SHP77 (cell line): ENCODE measurements around the gene OTUD6A.

ENCODE experiments used
- DNase-seq, 2 experiments: peaks; one replicate each; lab custom pipeline; 2025; lab: John Stamatoyannopoulos, UW

Gene OTUD6A, protein sequence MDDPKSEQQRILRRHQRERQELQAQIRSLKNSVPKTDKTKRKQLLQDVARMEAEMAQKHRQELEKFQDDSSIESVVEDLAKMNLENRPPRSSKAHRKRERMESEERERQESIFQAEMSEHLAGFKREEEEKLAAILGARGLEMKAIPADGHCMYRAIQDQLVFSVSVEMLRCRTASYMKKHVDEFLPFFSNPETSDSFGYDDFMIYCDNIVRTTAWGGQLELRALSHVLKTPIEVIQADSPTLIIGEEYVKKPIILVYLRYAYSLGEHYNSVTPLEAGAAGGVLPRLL

DNA sequence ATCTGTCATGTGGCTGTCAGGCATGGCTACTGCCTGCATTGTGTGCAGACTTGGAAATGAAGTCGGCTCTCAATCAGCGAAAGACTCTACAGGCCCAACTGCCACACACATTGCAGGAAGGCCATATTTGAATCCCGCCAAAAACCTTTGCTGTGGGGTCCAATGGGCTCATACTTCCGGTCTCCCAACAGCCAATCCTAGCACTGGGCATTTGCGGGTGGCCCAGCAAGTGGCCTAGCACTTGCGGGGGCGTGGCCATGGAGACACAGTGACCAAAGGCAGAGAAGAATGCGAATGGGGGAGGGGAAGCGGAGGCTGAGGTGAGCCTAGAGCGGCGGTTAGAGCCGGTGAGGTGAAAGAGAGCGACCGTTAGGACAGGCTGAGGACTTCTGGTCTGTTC, at the start of gene OTUD6A:
TSS of gene OTUD6A (plus strand) at position 382 of the 400 bp plus-strand sequence. CDS start 68 bp downstream, outside the sequence.
- DNase-seq: no peak

DNA sequence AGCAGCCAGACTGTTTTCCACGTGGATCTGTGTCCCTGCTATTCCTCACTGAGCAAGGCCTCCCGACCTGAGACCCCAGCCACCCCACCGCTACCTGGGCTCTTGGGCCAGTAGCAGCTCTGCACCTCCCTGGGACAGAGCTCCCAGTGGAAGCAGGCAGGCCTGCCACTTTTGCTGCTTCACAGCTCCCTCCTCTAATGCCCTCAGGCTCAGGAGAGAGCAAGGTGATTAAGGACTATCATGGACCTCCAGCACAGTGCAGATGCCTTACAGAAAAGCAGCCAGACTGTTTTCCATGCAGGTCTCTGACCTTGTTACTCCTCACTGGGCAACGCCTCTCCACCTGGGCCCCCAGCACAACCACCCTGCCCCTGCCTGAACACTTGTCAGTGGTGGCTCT, 49.5 kb upstream of the OTUD6A start:
- DNase-seq: no peak

DNA sequence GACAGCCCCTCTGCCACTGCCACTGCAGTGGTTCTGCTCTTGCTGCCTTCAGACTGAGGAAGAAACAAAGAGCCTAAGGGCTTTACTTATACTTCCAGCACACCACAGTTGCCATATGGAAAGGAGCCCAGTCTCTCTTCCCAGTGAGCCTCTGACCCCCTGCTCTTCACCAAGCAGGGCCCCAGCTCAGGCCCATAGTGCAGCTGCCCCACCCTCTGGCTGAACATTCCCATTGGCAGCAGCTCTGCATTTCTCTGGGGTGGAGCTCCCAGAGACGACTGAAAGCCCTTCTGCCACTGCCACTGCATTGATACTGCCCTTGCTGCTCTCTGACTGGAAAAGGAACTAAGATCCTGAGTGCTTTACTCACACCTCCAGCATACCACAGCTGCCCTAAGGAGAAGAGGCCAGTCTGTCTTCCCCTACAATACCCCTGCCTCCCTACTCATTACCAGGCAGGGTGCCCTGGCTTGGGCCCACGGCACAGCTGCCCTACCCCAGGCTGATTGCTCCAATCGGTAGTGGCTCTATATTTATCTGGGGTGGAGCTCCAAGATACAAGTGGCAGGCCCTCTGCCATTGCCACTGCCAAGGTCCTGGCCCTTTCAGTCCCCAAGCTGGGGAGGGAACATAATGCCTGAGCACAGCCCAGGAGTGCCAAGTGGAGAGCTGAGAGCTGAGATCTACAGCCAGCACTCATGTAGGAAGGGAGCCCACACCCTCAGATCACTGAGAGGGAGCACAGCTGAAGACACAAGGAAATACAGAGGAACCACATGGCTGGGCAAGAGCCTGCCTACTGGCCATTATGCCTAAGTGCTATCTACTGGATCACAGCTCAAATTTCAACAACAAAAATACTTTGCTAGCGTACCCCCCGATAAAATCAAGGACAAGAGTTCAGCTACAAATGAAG, 48.5 kb upstream of the OTUD6A start:
- no peak for DNase-seq

DNA sequence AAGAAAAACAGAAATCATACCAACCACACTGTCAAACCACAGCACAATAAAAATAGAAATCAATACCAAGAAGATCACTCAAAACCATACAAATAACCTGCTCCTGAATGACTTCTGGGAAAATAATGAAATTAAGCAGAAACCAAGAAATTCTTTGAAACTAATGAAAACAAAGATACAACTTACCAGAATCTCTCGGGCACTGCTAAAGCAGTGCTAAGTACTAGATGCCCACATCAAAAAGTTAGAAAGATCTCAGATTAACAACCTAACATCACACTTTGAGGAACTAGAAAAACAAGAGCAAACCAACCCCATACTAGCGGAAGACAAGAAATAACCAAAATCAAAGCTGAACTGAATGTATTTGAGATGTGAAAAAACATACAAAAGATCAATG, 45.7 kb upstream of the OTUD6A start:
- DNase-seq: no peak

DNA sequence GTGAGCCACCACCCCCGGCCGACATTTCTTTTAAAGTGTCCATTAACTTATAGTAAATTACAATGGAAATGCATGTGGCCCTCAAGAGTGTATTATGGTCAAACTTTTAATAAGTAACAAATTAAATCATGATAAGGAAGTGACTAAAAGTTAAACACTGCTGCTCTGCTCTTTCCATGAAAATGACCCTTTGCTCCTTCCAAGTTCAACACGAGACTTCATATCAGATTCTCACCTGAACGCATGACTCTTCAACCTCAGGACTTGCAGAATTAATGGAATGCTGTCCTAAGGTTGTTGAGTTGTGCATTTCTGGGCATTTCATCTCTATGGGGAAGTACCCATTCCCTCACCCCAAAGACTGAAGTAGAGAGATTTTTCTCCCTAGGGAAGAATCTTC, 39.6 kb upstream of the OTUD6A start:
- DNase-seq: no peak

DNA sequence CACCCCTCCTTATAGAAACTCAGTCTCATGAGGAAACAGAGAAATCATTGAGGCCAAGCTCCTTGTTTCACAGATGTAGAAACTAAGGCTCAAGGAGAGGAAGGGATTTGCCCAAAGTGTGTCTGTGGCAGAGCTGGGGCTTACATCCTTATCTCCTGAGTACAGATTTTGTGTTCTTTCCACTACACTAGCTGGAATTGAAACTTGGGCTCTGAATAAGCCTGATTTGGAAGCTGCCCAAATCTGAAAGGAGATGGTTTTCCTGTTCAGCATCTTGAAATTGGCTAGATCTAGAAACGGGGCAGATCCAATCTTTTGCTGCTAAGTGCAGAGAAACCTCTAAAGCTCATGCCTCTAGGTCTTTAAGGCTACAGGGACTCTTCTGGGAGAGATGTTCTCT, 36.8 kb upstream of the OTUD6A start:
- DNase-seq: no peak

DNA sequence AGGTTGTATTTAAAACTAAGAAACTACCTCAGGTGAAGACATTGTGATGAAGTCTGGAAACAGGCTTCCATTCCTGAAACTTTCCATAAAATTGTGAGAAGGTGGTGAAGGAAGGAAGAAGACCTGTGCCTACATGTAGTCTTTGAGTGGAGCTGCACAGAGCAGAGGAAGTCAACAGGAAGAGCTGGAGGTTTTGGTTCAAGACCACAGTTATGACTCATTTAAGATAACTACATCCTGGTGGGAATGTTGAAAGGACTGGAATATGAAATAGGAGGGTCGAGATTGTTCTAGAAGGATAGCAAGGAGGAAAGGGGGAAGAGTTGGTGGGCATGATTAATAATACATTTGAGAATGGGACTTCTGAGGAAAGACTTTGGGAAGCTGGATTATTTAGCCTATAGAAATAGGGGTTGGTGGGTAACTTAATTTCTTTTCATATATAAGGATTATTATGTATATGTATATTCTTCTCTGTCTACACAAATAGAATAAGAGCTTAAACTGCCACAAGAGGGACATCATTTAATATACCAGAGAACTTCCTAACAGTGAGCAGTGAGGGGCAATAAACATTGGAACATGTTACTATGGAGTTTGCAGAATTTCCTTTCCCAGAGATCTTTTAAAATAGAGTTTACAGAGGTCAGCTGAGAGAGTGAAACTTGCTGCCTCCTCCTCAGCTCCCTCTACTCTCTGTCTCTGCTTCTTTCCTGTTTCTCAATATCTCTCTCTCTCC, 36.0 kb upstream of the OTUD6A start:
- DNase-seq: no peak

DNA sequence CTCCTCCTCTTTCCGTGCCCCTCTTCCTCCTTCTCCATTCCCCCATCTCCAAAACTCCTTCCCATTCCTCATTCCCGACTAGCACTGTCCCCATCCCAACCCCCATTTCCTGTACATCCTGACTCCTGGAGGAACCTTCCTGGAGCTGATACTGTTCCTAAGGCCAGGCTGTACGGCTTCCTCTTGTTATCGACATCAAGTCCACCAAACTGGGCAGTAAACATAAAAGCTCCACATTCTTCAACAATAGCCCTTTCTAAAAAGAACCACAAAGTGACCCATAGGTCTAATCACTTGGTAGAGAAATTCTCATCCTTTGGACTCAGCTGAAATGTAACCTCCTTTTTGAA, 35.4 kb upstream of the OTUD6A start:
- no peak for DNase-seq

DNA sequence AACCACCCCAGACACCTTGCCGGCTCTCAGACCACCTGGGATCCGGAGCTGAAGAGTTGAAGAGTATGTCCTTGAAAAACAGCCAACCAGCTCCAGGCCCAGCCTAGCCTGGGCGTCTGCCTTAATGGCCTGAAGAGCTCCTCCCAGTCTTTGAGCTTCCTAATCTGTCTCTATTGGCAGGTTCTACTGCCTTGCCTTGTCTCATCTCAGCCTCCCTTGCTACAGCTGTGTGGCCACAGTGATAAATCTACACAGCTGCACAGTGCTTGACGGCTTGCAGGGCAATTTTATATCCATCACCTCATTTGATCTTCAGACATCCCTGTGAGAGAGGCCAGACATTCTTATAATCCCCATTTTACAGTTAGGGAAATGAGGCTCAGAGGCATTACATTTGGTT, 32.4 kb upstream of the OTUD6A start:
- DNase-seq: no peak

DNA sequence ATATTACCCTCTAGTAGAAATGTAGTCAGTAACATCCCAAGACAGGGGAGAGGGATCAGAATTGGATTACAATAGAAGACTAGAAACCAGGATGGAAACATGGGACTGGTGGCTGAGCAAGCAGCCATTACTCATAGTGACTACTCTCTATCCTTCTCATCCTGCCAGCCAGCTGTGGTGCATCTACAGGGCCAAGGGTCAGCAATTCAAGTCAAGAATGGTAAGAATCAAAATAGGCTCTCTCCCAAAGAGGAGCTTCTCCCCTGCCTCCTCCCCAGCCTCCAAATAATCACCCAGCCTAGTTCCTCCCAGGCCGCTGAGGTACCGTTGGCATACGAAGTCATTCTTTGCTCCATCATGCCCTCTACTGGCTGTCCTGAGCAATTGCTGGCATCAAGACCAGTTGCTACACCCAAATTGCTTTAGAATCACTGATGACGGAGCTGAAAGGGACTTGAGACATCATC, 31.9 kb upstream of the OTUD6A start:
- DNase-seq: peak in 1 of 2 experiments; percentile 24

DNA sequence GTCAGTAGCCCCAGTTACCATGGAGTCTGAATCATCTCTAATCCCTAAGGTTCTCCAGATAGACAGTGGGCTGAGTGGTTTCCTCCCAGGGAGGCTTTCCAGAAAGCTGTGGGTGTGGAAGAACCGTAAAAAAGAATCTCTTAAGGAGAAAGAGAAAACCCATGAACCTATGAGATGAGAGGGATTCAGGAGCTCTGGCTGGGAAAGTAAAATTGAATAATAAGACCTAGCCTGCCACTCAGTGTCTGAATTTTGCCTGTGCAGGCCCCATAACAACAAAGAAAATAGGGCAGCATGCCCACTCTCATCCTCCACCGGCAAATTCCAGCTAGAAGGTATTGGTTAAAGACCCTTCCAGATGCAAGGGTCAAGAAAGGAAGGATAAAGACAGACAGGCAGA, 29.5 kb upstream of the OTUD6A start:
- no peak for DNase-seq

DNA sequence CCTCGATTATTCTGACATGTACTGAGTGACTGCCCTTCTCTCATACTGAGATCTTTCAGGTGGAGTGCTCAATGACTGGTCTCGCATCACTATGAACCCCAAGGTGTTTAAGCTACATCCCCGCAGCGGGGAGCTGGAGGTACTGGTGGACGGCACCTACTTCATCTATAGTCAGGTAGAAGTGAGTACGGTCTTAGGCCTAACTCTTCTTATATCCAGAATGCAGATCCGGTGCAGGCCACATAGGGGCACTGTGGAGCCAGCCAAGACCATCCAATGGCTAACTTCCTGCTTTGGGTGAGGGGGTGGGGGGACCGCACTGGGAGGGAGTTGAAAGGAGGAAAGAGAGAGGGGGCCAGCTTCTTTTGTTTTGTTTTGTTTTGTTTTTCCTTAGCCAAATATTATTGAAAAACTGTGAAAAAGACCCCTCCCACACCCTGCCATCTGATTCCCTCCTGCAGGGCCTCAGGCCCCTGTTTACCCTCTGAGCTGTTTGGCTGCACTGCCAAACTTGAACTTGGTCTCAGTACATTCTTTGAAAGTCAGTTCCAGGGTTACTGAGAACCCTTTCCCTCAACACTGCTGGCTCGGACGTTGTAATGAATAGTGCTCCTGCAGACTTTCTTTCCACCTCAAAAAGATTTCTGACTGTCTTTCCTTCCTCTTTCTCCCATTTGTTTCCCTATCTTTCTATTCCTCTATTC, 28.8 kb upstream of the OTUD6A start:
- DNase-seq: peak in 1 of 2 experiments; percentile 1

DNA sequence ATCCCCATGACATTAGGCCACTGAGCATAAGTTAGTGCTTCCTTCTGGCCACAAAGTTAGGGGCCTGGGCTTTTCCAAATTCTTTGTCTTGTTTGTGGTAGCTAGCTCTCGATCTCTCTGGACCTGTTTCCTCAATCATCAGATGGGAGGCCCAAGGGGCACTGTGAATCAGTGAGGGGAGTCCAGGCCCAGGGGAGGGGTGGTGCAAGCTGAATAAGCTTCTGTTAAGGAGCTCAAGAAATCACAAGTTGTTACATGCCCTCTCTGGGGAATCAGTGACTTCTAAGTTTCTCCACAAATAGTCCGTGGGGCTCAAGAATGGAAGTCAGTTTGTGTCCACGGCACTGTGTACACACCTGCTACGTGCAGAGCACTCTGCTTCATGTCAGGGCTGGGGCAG, 27.6 kb upstream of the OTUD6A start:
- DNase-seq: no peak

DNA sequence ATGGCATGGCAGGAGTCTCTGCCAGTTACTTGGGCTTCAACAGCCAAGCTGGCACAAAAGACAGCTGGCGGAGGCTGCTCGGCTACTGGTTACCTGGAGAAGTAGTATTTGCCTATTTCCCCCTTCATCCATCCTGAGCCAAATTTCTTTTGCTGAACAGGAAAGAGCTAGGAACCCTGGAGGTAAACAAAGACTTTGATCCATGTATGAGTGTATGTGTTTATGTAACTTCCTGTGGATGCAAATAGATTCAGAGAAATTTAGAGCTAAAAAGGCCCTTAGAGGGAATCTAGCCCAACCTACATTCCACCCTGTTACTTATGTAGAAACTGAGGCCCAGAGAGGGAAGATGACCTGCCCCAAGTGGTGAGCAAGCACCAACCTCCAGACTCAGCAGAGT, 23.7 kb upstream of the OTUD6A start:
- DNase-seq: no peak

DNA sequence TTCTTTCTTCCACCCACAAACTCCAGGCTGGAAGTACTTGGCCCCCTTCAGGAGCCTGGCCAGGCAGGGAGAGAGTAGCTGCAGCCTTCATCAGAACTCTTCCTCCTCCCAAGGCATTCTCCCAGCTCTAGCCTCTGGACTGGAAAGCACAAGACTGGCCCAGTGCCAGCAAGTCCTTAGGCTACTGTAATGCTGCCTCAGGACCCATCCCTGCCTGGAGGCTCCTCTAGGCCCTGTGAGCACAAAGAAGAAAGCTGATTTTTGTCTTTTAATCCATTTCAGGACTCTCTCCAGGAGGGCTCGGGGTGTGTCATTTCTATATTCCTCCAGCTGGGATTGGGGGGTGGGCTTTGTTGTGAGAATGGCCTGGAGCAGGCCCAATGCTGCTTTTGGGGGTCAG, 23.3 kb upstream of the OTUD6A start:
- no peak for DNase-seq

DNA sequence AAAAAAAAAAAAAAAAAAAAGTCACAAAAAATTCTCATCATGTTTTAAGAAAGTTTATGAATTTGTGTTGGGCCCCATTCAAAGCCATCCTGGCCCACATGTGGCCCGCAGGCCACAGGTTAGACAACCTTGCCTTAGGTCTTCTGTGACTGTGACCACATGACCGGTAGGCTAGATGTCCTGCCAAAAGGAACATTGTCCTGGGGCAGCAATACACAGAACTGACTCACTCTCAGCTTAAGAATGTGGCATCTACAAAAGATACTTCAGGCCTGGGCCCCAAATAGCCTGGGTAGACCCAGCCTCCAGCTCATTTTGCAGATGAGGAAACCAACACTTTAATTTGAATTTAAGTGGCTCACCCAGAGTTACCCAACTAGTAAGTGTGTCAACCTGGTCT, 22.5 kb upstream of the OTUD6A start:
- no peak for DNase-seq

DNA sequence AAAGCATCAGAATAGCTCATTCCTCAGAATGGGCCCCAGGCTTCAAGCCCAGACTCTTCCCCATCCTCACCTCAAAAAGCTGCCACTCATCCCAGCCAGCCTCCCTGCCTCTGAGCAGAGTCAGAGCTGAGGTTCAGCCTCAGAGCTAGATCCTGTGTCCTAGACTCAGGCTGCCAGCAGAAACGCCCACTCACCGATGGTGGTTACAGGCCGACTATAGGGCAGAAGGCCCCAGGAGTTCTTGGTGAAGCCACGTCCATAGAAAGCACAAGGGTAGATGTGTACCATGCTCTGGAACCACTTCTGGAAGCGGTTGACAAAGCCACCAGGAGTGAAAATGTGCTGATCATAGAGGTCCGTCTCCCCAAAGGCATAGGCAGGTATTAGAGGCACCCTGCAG, 20.3 kb upstream of the OTUD6A start:
- DNase-seq: no peak

DNA sequence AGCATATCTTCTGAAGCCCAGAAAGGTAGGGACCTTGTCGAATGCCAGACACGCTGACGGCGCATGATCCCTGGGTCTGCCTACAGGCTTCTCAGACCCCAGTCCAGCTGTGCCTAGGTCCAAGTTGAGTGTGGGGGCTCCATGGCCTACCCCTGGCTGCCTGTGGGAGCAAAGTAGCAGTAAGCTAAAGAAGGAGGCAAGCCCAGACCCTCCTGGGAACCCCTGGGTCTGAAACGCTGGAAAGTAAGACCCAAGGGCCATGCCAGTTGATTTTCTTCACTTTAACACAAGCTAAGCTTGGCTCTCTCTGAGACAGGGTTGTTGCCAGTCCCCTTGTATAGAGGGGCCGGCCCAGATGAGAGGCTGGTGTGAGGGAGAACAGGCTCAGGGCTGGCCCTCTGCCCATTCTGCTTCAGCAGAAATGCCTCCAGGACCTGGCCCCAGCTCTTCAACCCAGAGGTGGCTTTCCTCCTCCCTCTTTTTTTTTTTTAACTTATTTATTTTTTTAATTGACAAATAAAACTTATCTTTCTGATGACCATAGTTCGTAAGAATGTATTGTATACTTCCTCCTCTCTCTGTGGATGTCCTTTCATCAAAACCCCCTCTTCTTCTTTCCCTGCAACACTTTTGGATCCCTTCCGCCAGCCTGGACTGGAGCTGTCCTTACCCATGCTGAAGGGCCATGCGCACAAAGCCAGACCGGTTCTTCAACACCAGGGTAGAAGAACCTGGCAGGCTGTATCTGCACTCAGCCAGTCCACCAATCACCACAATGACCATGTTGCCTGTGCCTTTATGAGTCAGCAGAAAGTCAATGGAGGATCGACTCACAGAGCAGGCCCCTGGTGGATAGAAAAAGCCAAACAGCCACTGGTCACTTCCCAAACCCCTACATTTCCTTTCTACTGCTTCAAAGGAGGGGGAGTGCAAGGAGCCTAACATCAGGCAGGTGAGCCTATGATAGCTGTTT, 19.6 kb upstream of the OTUD6A start:
- DNase-seq: no peak

DNA sequence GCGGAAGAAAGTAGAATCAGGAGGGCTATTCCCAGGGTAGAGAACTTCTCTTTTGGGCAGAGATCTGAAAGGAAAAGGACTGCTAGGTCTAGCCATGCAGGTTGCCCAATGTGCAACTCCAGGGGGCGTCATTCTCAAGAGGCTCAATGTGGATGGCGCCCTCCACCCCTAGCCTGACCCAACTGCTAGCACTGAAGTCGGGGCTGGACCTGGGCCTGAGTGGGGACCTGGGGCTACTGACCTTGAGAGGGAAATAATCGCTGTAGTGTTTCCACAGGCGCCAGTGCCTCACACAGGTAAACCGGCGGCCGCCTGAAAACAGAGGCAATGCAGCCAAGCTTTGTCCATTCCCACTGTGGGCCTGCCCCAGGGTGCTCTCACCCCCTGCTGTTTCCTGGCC, 18.6 kb upstream of the OTUD6A start:
- DNase-seq: no peak

DNA sequence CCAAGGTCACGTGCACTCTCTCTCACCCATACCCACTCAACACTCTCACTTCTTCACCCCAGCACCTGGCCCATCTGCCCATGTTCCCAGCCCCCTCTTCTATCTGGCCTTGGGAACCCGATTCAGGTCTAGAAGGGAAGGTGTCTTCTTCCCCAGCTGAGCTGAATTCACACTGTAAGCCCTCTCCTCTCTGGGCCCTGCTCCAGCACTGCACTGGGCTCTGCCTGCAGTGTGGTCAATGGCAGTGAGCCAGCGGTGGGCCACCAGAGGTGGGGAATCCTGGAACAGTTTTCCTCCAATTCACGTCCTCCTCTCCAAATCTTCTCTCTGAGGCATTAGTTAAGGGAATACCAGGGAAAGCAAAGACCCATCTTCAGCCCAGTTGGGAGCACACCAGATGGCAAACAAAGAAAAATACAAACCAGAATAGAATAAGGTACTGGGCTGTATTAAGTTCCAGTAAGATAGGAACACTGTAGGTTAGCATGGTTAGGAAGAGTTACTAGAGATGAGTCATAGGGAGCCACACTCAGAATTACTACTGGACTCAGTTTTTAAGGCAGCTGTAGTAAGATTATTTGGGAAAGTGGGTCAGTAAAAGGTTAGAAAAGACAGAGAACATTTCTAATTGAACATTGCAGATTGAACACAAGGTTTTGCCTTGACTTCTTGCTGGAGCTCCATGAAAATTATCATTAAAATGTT, 17.6 kb upstream of the OTUD6A start:
- DNase-seq: no peak
